Osteocyte (in vitro differentiated cells): ENCODE results near the gene TNPO1. TPM values are rescaled to one million over a fixed set of nuclear protein-coding genes. Genes with fewer than 3 reads are reported as not detected.

Source experiments
- DNase-seq: peaks from one replicate; pipeline ENCODE4 v3.0.0; 2021; ENCODE audit warnings: mixed read lengths; ENCODE audit not compliant: unreplicated experiment; ENCODE audit errors: extremely low spot score
- H3K27ac Mint-ChIP-seq: one replicate; pipeline ENCODE4 v1.8.0; 2021; ENCODE audit warnings: mild to moderate bottlenecking, mixed read lengths; ENCODE audit not compliant: unreplicated experiment
- H3K27me3 Mint-ChIP-seq: one replicate; pipeline ENCODE4 v1.8.0; 2021; ENCODE audit warnings: mixed read lengths; ENCODE audit not compliant: unreplicated experiment
- H3K36me3 Mint-ChIP-seq: one replicate; pipeline ENCODE4 v1.8.0; 2021; ENCODE audit warnings: mixed read lengths; ENCODE audit not compliant: unreplicated experiment
- H3K4me1 Mint-ChIP-seq: one replicate; pipeline ENCODE4 v1.8.0; 2021; ENCODE audit warnings: mixed read lengths; ENCODE audit not compliant: unreplicated experiment
- H3K4me3 Mint-ChIP-seq: one replicate; pipeline ENCODE4 v1.8.0; 2021; ENCODE audit warnings: mild to moderate bottlenecking, moderate library complexity, mixed read lengths; ENCODE audit not compliant: unreplicated experiment
- H3K9me3 Mint-ChIP-seq: one replicate; pipeline ENCODE4 v1.8.0; 2021; ENCODE audit warnings: mixed read lengths; ENCODE audit not compliant: unreplicated experiment
- microRNA-seq: library from miRNA; unstranded; fragments of <30 nt; microRNA quantifications from one replicate; pipeline ENCODE4 v1.1.0, GENCODE V29; 2020; ENCODE audit not compliant: unreplicated experiment
- total RNA-seq: library from RNA; stranded (reverse); gene quantifications from 2 replicates; pipeline ENCODE4 v1.2.1, GENCODE V29; 2021
- TF ChIP-seq, protein P1 (sequence below): fragments of 200-600 bp; sonication (generic); IDR thresholded peaks from 2 replicates; pipeline ENCODE4 v1.5.0; 2021; ENCODE audit warnings: antibody characterized with exemption, mild to moderate bottlenecking, moderate library complexity

The TNPO1 gene
- total RNA-seq, 1 donor from 2014 or later: 160 TPM

DNA sequence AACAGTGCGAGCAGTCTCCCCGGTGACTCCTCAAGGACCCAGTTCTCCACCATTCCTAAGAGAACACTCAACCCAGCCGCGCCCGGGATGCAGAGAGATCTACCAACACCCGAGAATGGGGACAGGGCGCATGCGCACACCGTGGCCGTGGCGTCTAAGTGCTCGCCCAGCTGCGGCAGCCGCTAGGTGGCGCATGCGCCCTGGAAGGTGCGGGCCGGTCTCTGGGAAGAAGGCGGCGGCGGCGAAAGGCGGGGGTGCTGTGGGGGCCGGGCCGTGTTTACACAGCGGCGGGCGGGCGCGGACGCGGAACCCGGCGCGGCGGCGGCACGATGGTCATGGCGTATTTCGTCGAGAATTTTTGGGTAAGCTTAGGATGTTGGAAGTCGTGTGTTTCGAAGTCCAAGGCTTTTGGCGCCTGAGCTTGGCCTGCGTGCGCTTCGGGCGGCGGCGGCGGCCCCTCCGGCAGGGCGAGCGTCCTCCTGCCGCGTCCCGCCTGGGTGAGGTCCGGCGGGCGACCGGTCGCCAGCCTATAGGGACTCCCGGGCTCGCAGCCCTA, 139.4 kb downstream of the TNPO1 start, which contains the start of gene FCHO2:
Gene FCHO2 (plus strand): TSS at position 274 of the 556 bp plus-strand sequence. CDS start 56 bp downstream, at position 330.
- Mint-ChIP-seq H3K9me3 (no peaks in the 10 kb centered on the region), H3K27ac (peak within 1 kb of the TSS; percentile 99), H3K4me1 (peaks cover 59% of the 10 kb centered on the region), H3K4me3 (peak within 1 kb of the TSS; percentile 94), H3K27me3 (no peaks in the 10 kb centered on the region), H3K36me3 (peaks cover 3% of the 10 kb centered on the region)
- DNase-seq: peak; percentile 99
- TF ChIP-seq, protein P1, sequence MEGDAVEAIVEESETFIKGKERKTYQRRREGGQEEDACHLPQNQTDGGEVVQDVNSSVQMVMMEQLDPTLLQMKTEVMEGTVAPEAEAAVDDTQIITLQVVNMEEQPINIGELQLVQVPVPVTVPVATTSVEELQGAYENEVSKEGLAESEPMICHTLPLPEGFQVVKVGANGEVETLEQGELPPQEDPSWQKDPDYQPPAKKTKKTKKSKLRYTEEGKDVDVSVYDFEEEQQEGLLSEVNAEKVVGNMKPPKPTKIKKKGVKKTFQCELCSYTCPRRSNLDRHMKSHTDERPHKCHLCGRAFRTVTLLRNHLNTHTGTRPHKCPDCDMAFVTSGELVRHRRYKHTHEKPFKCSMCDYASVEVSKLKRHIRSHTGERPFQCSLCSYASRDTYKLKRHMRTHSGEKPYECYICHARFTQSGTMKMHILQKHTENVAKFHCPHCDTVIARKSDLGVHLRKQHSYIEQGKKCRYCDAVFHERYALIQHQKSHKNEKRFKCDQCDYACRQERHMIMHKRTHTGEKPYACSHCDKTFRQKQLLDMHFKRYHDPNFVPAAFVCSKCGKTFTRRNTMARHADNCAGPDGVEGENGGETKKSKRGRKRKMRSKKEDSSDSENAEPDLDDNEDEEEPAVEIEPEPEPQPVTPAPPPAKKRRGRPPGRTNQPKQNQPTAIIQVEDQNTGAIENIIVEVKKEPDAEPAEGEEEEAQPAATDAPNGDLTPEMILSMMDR: peak; percentile 83

DNA sequence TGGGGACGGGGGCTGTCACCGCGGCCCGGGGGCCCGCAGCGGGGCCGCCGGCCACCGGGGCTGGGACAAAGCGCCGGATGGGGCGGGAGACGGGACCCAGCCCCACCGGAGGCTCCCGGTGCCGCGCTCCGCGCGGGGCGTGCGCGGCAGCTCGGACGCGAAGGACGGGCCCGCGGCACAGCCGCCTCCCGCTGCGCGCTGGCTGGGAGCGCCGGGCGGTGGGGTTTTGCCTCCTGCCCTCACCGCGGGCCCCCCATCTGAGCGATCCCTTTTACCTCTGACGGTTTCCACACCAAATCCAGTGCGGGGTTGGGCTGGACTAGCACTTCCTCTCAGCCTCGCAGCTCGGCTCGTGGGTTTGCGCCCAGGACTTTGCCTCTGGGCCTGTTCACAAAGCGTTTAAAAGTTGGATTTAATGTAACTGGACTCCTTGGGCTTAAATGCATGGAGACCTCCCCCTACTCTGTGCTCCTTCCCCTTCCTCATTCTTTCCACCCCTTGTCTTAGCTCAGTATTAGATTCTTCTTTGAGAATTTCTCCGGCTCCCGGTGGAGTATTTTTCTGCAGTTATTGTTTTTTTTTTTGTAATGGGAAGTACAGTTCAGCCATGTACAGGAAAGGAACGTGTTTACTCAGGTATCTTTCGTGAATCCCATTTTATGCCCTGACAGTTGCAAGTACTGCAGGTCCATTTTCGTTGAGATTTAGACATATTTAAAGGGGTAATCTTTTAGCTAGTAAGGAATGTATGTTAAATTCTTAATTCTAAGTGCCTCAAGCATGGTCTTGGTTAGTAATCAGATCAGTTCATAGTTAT, 140.1 kb downstream of the TNPO1 start:
- peak overlapping the region; percentile 94 for H3K4me3 Mint-ChIP-seq
- H3K27me3 Mint-ChIP-seq: no peaks in the 10 kb centered on the region
- H3K36me3 Mint-ChIP-seq: peaks cover 3% of the 10 kb centered on the region
- peak; percentile 86 for DNase-seq
- H3K4me1 Mint-ChIP-seq: peaks cover 55% of the 10 kb centered on the region
- no peaks in the 10 kb centered on the region for H3K9me3 Mint-ChIP-seq
- TF ChIP-seq, protein P1: no peak
- peak overlapping the region; percentile 92 for H3K27ac Mint-ChIP-seq

DNA sequence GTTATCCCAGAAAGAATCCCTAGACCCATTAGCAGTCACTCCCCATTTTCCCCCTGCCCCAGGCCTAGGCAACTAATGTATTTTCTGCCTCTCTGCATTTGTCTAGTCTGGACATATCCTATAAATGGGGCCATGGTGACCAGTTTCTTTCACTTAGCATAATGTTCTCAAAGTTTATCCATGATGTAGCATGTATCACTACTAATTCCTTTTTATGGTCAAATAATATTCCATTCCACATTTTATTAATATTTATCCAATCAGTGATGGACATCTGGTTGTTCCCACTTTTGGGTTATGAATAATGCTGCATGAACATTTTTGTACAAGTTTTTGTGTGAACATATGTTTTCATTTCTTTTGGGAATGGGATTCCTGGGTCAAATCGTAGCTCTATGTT, 140.9 kb downstream of the TNPO1 start:
- TF ChIP-seq, protein P1: no peak

DNA sequence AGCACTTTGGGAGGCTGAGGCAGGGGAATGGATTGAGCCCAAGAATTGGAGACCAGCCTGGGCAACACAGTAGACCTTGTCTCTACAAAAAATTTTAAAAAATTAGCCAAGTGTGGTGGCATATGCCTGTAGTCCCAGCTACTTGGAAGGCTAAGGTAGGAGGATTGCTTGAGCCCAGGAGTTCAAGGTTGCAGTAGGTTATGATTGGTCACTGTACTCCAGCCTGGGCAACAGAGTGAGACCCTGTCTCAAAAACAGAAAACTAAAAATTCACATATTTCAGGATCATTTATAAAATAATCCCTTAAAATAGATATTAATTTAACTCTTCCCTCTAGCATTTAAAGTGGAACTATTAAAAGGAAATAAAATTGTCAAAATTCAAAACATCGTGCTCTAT, 142.8 kb downstream of the TNPO1 start:
- peaks cover 5% of the 10 kb centered on the region for H3K36me3 Mint-ChIP-seq
- no peak for DNase-seq
- TF ChIP-seq, protein P1: no peak
- H3K4me1 Mint-ChIP-seq: peaks cover 39% of the 10 kb centered on the region
- no peaks in the 10 kb centered on the region for H3K27me3 Mint-ChIP-seq
- no peak overlapping the region for H3K4me3 Mint-ChIP-seq
- H3K27ac Mint-ChIP-seq: peak overlapping the region; percentile 7
- no peaks in the 10 kb centered on the region for H3K9me3 Mint-ChIP-seq

More for the DNA sequence above, 140.9 kb downstream of the TNPO1 start:
- Mint-ChIP-seq H3K27me3 (no peaks in the 10 kb centered on the region), H3K27ac (peak overlapping the region; percentile 92), H3K4me3 (peak overlapping the region; percentile 94), H3K9me3 (no peaks in the 10 kb centered on the region), H3K4me1 (peaks cover 47% of the 10 kb centered on the region), H3K36me3 (peaks cover 5% of the 10 kb centered on the region)
- DNase-seq: no peak

Small RNA genes lying within 50 kb of the gene (microRNA-seq; reads per million reads assigned to microRNA genes)
- gene MIR4804: 2.2 reads per million

Other genes with a start within 250 kb of the TNPO1 start
- 41.5 and 48.0 TPM in 2 replicates for gene FCHO2, start 139.4 kb downstream of the TNPO1 start, total RNA-seq